ENCODE measurements around the gene NYAP1.
"Not testable (repeated sequence)": the region's sequence is repeated elsewhere in the genome, so short reads cannot be mapped to it uniquely, and the experiment has no call there.

Gene NYAP1

DNA sequence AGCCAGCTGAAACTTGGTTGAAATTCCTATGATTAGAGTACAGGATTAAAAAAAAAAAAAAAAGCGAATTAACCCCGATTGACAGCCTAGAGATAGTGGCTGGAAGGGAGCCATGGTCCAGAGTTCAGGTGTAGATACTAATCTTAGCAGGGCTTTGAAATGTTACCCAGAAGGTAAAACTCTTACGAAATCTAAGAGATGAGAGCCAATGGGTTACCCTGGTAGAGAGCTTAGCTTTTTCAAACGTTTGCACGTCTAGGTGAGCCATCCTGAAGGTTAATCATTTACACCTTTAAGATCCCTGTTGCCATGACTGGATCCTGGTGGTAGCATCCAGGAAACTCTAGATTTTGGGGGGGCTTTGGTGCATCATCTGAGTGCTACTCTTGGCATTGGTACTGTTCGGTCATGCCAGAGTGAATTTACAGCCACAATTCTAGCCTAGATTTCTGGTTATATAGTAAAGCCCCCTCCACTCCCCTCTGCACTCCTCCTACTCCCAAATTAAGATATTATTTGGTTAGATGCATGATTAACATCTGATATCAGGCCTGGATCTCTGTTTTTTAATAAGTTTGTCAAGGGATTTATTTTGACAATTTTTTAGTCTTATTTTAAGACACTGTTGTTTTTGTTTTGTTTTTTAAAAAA is 56.5 kb downstream of the NYAP1 start:
- DNase-seq (ENCODE audit: low read depth in 1 of 2, low spot score in 1 of 2) = no peak

DNA sequence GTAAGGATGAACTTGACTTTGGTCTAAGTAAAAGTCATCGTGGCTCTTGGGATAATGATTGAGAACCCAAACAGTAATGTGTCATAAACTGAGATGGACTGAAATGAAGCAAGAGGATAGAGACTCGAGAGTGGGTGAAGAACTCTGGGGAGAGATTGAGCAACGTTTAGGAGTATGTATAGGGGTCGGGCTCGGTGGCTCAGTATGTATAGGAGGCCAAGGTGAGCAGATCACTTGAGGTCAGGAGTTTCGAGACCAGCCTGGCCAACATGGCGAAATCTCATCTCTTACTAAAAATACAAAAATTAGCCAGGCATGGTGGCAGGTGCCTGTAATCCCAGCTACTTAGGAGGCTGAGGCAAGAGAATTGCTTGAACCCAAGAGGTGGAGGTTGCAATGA is 57.6 kb downstream of the NYAP1 start:
- DNase-seq (ENCODE audit: low read depth in 1 of 2, low spot score in 1 of 2) = not testable (repeated sequence)

DNA sequence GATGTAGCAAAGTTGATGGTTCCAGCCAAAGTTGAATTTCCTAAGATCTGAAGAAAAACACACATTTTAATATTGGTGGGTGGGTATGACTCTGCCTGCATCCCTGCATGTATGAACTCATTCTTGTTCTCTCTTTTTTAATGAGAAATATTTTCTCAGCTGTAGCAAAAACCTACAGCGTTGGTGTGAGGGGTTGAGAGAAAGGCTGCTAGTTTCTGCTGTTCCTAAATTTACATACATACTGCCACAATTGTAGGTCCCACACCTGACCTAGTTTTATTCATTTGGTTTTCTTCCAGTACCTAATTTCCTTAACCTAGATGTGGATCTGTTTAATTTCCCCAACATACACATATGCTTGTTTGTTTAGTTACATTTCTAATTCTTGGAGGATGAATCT is 59.9 kb downstream of the NYAP1 start:
- no peak for DNase-seq (ENCODE audit: low read depth in 1 of 2, low spot score in 1 of 2)

DNA sequence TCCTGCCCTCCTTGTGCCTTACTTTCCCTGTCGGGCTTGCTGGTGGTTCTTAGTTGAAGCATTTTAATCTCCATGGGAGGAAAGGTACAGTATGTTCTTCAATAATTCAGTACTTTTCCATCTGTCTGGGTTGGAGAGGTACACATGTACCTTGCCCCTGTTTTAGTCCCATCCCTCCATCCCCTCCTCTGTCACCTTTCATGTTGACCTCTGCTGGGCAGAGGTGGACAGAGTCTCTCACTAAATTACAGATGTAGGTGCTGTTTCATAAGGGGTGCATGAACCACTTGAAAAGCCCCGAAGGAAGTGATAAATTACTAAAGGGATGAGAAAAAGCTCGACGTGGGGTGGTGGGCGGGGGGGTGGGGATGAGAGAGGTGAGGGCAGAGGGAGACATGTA is 60.7 kb downstream of the NYAP1 start:
- no peak for DNase-seq (ENCODE audit: low read depth in 1 of 2, low spot score in 1 of 2)
